Caki2 (cell line): ENCODE measurements around the gene ARHGAP18. TPM values are rescaled to one million over a fixed set of nuclear protein-coding genes. Genes with fewer than 3 reads are reported as not detected.

Experiments used
- DNase-seq: peaks from one replicate; pipeline ENCODE4 v3.0.0-alpha.2; 2015; ENCODE audit warnings: low read depth
- in situ Hi-C: cut with HindIII; loops from 2 replicates; pipeline ENCODE4 v1.10.0; 2016; ENCODE audit warnings: low sequenced_read_pairs, low pct_unique_long_range_greater_than_20kb, mixed read lengths
- total RNA-seq: library from RNA; depleted of rRNA; stranded (reverse); fragments of >200 nt; shearing (Covaris generic); gene quantifications from 2 replicates; pipeline ENCODE4 v1.2.3, GENCODE V29; 2014; ENCODE audit warnings: low replicate concordance

The ARHGAP18 gene
- total RNA-seq, 1 experiment from 2014 or later: 17.3 TPM

DNA sequence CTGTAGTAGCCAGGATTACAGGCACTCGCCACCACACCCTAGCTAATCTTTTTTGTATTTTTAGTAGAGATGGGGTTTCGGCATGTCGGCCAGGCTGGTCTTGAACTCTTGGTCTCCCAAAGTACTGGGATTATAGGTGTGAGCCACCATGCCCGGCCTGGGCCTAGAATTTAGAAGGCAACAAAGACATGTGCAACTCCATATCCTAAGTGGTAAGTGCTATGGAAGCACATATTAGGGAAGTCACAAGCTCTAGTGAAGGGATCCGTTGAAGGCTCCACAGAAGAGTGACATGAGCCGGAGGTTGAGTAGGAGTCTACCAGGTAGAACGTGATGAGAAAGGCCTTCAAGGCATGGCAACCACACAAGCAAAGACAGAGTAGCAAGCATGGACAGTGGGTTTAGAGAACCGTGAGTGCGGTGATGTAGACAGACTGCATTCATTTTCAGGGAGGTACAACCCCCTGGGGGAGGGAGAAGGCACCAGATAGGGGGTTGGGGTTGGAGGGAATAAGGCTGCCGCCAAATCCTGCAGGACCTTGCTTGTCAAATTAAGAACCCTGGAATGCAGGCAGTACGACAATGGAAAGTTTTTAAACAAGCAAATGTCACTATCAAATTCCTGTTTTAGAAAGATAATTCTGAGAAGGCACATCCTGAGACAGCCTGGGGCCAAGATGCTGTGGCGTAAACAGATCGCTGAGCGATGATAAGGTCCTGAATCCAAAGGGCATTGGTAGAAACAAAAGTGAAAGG lies 50.2 kb downstream of the ARHGAP18 start:
- DNase-seq: no peak
- in situ Hi-C loops: no loop called here

DNA sequence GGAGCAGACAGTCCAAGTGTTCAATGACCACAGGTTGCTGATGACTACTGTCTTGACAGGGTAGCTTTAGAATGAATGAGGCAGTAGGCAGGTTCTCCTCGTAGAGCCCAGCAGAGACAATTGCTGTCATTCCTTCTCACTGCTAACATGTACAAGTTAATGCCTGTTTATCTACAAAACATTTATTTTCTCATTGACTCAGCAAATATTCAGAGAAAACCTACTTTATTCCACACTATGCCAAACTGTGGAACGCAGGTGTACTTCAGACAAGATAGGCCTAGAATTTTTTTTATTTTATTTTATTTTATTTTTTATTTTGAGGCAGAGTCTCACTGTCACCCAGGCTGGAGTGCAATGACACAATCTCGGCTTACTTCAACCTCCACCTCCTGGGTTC lies 50.8 kb downstream of the ARHGAP18 start:
- DNase-seq: no peak
- in situ Hi-C loops: no loop called here

DNA sequence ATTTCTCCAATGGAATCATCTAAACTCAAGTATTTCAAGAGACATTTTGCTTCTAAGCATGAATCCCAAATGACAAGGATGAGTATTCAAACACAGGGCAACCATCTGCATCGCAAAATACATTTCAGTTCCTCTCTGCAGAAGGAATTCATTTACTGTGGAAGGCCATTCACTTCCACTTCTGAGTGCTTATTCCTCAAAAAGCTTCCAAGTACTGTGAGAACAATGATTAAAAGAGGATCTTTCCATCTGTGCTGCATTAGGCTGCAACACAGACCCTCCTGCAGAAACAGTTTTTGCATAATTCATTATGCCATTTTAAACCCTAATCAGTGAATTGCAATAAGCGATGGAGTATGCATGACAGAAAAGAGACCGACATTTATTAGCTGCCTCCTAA lies 52.5 kb downstream of the ARHGAP18 start:
- DNase-seq: no peak
- in situ Hi-C loops: no loop called here

DNA sequence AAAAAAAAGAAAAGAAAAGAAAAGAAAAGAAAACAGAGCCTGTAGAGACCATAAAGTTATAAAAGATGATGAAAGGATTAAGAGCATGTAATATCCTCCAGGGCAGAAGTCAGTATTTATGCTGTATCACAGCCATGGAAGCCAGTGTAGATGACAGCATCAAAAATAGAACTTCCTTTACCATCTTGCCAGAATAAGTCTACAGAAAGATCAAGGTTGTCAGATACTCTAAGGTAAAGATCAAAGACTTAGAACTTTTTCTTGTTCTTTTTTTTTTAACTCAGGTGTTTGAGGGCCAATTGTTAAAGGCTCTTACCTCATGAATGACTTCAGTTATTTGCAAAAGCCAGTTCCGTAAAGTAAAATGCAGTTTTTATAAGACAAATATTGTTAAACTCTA lies 54.6 kb downstream of the ARHGAP18 start:
- in situ Hi-C loops: no loop called here
- no peak for DNase-seq

DNA sequence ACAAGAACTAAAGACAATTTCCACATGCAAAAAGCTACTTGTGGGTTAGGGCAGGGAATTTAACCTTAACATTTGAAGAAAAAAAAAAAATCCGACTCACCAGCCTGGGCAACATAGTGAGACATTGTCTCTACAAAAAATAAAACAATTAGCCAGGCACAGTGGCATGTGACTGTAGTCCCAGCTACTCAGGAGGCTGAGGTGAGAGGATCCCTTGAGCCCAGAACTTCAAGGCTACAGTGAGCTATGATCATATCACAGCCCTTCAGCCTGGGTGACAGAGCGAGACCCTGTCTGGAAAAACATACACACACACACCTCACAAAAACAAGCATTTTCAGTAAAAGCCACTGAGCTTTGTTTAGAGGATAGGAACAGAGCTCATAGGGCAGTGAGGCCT lies 56.2 kb downstream of the ARHGAP18 start:
- no peak for DNase-seq
- in situ Hi-C loops: no loop called here

DNA sequence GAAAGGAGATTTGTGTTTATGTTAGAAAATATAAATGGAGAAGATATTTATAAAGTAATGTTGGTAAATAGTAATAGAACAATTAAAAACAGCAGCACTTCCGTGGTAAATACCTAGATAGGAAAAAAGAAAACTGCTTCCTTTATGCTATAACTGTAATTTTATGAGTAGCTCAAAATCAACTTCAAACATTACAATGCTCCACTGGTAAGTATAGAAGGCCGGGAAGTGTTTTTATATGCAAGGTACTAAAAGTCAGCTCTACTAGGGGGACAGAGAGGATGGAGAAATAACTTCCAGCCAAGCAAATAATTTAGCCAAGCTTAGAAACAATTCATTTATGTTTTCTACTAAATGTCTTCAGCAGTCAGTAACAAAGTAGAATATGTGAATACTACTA lies 56.7 kb downstream of the ARHGAP18 start:
- in situ Hi-C loops: no loop called here
- no peak for DNase-seq

DNA sequence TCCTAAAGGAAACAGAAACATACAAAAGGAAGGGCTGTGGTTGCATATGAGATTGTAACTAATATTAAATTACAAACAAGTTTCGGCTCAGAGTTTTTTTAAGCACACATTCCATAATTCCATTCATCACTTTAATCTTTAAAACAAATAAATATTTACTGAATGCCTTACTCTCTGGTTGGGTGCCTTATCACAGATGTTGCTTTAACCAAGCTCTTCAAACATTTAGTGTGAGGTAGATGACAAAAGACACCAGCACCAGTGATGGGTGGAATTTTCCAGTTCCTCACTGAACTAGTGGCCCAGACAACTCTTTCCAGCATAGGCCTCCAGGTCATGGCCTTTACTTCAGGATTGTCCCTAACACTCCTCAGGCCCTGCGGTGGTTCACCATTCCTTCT lies 58.7 kb downstream of the ARHGAP18 start:
- in situ Hi-C loops: no loop called here
- DNase-seq: no peak

DNA sequence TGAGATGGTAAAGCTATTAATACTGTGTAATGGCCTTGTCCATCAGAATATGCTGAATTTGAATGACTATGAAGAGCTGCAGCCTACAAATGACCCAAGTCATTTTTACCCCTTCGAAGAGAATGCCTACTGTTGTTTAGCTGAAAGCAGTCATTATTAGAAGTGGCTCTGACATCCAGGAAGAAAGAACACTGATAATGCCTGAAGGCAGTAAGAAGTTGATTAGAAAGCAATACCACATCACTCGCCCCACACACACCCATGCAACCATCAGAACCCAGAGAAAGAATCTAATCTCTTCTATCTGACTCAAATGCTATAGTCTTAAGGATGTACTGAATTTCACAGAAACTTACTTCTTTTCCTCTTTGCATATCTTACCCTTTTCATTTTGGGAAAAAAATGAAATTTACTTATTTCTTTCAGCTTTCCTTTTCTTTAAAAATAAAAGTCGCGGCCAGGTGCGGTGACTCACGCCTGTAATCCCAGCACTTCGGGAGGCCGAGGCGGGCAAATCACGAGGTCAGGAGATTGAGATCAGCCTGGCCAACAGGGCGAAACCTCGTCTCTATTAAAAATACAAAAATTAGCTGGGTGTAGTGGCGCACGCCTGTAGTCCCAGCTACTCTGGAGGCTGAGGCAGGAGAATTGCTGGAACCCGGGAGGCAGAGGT lies 61.0 kb downstream of the ARHGAP18 start:
- DNase-seq: no peak
- in situ Hi-C loops: no loop called here

DNA sequence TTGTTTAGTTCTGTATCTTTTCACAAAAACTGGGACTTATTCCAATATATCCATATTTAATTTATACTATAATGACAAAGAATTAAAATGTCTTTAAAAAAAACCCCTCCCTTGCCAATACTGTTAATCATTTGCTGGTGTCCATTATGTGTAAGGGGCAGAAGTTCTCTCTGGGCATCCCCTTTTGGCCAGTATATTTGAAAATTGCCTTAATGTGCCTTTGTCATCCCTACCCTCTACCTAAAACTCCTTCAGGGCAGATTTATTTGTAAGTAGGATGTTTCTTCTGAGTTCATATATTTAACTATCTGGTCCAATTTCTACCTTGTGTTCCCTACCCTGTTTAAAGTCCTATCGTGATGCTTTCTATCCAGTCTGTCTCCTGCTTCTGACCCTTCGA lies 62.9 kb downstream of the ARHGAP18 start:
- no peak for DNase-seq
- in situ Hi-C loops: no loop called here

DNA sequence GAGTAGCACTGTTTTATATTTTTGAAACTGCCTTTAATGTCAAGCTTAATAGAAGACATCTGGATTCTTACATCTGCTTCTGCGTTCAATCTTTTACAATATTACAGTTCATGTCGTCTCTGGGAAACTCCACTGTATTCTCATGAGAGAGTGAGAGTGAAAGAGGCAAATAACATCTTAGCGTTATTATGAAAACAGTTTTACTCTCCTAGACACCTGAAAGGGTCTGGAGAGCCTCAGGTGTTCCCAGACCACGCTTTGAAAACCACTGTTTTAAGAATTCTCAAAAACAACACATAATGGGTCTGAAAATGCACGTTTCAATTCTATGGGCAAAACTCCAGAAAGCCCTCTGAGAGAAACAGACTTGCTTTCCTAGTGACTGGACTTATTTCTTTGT lies 63.3 kb downstream of the ARHGAP18 start:
- no peak for DNase-seq
- in situ Hi-C loops: no loop called here

DNA sequence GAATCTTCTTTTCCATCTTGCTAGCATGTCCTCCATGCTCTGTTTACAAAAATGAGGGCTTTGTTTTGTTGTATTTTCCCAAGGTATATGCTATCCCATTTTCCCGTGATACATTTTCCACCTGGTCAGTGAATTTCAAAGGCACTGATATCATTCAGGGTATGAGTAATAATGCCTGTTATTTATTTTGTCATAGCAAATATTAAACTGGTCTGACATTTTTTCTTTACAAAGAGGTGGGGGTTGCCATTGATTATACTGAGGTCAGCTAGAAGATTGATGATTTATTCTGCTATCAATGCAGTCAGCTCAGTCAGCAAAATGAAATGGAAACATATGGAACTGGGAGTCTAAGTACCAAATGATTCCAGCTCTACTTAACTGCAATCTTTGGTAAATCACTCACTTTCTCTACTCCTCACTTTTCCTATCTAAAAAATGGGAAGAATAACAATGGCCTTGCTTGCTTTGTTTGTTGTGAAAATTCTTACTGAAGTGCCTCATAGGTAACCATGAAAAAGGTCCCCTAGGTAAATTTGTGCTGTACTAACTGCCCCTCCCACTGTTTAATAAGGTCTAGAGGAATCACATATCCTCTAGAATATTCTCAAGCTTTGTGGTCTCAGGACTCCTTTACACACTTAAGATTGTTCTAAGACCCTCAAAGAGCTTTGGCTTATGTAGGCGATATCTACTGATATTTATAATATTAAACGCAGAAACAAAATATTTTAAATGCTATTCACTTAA lies 64.0 kb downstream of the ARHGAP18 start:
- DNase-seq: no peak
- in situ Hi-C loops: no loop called here

DNA sequence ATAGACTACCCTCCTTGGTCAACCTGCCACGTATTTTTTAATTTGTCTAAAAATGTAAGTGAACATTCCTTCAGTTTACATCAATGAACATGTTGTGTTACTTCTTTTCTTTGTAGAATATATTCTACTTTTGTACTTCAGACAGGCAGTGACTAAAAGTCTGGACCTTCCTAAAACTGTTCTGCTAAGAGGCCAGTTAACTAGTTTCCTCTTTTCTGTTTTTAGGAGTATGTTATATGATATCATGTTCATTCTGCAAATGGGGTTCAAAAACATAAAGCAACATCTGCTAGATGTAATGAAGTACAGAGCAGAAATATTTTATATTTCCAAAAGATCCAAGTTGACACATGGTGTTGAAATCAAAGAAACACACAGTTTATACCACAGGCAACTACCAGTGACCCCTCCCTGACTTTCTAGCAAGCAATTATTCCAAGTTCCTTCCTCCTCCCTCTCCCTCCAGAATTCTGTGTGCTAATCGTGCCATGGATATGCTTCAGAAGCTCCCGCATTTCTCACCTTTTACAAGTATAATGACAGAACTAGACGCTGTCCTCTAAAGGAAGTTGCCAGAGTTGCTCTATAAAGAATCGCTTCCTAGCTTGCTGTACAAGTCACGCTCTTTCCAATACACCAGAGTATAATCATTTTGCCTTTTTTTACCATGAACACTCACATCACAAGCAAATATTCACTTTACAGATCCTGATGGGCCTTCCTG lies 64.7 kb downstream of the ARHGAP18 start:
- in situ Hi-C loops: no loop called here
- DNase-seq: peak; percentile 92

DNA sequence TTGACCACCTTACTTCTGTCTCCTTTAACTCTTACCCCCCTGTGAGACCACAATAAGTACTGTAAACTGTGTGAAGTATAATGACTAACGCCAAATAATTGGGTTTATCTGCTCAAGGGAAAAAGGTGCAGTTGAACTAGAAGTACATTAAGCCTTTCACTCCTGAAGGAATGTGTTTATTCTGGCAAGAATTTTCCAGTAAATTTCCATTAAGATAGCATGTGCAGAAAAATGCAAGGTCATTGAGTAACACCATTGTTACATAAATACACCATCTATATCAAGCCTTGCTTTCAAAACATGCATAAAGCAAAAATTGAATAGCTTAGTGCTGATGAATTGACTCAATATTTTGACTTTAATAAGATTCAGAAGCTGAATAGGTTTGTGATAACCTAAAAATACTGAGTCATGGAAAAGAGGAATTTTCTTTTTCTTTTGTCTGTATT lies 65.4 kb downstream of the ARHGAP18 start:
- peak; percentile 93 for DNase-seq
- in situ Hi-C loops: loop anchor here (5.0 kb wide), 1 partner anchor 33 kb away; no protein-coding TSS in a partner anchor

DNA sequence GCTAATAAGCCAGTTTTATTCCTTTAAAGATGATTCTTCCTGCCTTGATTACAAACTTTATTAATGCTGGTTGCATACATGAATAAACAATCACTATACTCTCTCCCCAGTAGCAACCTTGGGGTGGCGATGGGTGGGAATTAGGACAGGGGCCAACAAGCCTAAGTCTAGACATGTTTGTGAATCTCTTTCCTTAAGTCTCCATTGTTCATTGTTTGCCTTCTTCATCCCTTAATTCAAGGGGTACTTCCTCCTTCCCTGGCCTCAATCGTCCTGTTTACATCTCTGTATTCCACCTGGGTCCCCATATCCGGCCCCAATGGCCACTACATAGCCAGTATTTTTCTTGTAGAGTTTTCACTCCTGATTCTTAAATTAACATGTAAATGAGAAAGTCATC lies 66.0 kb downstream of the ARHGAP18 start:
- in situ Hi-C loops: loop anchor here (5.0 kb wide), 1 partner anchor 33 kb away; no protein-coding TSS in a partner anchor
- no peak for DNase-seq

DNA sequence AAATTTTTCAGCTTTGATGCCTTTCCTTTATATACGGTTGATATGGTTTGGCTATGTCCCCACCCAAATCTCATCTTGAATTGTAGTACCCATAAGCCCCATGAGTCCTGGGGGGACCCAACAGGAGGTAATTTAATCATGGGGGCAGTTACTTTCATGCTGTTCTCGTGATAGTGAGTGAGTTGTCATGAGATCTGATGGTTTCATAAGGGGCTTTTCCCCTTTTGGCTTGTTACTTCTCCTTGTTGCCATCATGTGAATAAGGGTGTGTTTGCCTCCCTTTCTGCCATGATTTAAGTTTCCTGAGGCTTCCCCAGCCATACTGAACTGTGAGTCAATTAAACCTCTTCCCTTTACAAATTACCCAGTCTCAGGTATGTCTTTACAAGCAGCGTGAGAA lies 66.8 kb downstream of the ARHGAP18 start:
- in situ Hi-C loops: loop anchor here (5.0 kb wide), 1 partner anchor 34 kb away; no protein-coding TSS in a partner anchor
- DNase-seq: no peak

DNA sequence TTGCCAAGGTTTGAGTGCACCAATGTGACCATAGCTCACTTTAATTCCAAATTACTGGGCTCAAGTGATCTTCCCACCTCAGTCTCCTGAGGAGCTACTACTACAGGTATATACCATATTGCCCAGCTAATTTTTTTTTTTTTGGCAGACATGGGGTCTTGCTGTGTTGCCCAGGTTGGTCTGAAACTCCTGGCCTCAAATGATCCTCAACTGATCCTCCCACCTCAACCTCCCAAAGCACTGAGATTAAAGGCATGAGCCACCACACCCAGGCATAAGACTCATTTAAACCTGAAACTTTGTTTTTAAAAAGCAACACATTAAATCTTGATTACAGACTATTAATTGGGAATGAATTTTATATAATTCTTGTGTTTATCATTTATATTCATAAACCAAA lies 67.7 kb downstream of the ARHGAP18 start:
- in situ Hi-C loops: loop anchor here (5.0 kb wide), 1 partner anchor 35 kb away; no protein-coding TSS in a partner anchor

DNA sequence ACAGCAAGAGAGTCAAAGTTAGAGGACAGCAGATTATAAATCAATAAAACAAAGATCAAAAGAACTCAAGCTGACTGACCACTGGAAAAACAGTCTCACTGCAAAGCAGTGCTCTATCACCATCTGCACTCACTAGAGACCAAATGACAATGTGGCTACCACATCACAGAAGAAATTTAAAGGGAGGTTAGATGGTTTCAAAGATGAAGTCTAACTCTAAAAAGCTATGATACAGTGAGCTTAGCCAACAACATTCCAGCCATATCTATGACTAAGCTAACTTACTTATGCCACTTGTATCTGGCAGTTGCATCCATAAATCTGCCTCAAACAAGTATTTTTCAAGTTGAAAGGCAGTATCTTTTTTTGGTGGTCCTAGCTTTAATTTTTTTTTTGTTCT lies 68.6 kb downstream of the ARHGAP18 start:
- DNase-seq: no peak
- in situ Hi-C loops: loop anchor here (5.0 kb wide), 1 partner anchor 36 kb away; no protein-coding TSS in a partner anchor

More for the DNA sequence above, 67.7 kb downstream of the ARHGAP18 start:
- no peak for DNase-seq

DNA sequence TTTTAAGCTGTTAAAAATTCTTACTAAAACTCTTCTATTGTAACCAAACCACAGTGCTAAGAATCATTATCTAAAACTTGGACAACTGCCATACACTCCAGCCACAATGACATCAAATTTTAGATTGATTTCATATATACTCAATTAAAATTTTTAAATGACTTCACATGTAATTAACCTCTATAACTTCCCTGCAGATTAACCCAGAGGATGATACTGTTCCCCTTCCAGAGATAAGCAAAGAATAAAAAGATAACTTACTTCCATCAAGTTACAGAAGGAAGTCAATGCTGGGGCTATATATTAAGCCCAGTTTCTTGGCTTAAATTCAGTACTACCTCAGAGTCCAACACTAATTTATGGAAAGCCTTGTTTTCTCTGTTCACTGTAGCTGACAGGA lies 71.3 kb downstream of the ARHGAP18 start:
- in situ Hi-C loops: no loop called here
- DNase-seq: no peak
